HG03457 (cell line): ENCODE measurements around the gene CNTN5.

Source experiments
- ATAC-seq: cut with Tn5 transposase; IDR thresholded peaks from one replicate; pipeline ENCODE4 v1.9.1; 2021; ENCODE audit warnings: moderate number of reproducible peaks; ENCODE audit not compliant: unreplicated experiment

CNTN5 gene

DNA sequence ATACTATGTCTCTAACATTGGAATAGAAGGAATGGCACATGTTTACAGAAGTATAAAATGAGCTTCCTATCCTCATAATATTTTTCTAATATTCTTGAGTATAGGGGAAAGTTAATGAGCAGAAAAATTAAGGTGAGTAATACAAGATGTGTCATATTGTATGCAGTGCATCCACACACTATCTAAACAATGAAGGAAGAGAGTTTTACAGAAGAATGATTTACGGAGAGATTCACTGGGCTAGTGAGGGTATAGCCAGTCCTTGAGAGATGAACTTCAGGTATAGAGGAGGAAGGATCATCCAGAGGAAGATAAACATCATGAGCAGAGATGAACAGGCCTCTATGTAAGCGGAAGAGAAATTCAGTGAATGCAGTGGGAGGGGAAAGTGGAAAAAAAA is 569.0 kb downstream of the CNTN5 start:
- ATAC-seq, result no peak

DNA sequence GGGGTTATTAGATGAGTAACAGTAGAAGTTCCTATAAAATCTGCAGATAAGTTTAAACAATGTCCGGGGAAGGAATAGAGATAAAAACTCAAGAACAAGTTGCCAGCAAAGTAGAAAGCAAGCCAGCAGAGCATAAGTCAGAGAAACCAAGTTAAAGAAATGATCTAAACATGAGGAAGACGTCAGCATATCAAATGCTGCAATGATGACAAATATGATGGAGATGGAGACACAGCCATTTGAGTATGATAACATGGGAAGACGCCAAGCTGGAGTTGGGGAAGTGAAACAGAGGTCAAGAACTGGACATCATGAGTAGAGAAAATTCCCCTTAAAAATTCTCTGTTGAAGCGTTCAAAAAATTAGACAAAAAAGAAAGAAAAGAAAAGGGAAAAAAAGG is 571.5 kb downstream of the CNTN5 start:
- ATAC-seq, result no peak

DNA sequence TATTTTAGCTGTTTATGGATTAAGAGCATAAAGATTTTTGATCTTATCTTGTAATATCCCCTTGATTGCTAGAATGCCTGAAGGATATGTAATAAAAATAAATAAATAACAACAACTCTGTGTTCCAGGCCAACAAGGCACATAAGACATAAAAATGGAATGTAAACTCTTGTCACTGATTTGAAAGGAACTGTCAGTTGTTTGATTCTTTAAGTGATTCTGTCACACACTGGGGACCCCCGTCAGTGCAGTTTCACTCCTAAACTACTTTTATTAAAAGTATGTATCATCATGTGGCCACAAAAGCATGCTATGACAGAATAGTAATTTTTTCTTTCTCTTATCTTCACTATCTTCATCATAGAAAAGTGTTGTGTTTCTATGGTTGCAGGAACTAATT is 572.4 kb downstream of the CNTN5 start:
- ATAC-seq, result no peak

DNA sequence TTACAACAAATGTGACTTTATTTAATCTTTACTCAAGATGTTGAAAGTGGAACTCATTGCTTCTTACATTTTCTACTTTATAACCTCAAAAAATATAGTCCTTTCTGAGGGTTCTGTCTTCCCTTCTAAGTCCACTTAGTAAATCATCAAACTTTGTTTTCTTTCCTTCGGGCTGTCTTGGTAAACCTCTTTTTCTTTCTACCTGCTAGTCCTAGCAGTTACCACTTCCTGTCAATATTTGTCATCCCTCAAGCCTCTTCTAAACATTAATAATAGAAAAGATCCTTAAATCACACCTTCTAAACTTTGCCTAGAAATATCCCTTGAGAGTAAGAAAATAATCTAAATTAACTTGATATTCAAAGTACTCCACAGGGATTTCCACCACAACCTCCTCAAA is 580.4 kb downstream of the CNTN5 start:
- ATAC-seq, result peak; percentile 76

DNA sequence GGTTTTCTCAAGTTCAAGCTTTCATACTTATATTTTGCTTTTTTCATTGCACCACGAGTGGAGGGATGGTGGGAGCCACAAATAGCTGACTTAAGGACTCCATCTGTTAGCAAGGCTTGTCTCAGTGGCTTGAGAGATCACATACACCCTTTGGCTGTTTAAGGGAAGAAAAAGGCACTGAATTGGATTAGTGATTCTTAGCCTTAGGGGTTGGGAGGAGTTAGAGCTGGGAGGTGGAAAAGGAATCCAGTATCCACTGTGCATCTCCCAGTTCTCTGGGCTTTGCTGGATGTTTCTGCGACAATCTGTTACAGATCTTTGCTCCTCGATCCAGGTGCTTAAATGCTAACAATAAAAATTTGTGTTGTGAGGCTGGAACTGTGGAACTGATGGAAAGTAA is 593.6 kb downstream of the CNTN5 start:
- no peak for ATAC-seq

DNA sequence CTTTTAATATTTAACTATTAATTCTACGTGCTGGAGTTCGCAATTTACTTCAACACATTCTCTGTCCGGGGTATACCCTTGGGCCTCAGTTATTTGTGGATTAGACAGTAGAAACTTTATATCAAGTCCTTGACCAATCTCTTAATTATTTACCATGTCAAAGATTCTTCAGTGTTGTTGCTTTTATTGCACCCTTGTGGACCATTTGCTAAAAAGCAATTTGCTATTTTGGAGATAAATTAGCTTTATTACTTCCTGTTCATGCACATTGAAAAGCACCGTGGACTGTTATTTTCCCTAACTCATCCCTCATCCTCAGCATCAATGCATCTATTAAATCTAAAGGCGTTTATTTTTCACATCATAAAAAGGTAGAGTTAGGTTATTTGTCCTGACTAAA is 609.9 kb downstream of the CNTN5 start:
- no peak for ATAC-seq

DNA sequence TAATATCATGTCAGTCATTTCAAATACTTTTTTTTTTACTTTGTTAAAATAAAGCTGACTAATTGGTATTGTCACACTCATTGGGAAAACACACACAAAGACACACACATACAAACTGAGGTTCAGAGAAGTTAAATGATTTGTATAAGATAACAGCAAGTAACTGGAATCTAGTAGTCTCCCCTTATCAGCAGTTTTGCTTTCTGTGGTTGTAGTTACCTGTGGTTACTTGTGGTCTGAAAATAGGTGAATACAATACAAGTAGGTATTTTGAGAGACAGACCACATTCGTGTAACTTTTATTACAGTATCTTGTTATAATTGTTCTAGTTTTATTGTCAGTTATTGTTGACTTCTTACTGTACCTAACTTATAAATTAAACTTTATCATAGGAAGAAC is 610.9 kb downstream of the CNTN5 start:
- no peak for ATAC-seq

DNA sequence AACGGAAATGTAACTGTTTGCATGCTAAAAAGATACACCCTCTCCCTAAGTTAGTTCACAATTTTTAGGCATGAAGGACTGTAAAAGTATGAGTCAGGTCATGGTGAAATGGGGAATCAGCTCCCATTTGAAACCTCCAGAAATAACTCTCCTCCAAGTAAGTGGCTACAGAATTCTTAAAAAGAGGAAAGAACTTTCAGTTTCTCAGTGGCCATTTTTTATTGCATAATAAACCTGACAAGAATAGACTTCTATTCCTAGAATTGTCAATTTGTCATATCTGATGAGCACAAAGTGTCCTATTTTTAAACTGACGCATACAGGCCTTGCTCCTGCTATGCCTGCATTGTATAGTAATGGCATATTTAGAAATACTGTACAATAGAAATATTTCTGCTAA is 612.2 kb downstream of the CNTN5 start:
- no peak for ATAC-seq

DNA sequence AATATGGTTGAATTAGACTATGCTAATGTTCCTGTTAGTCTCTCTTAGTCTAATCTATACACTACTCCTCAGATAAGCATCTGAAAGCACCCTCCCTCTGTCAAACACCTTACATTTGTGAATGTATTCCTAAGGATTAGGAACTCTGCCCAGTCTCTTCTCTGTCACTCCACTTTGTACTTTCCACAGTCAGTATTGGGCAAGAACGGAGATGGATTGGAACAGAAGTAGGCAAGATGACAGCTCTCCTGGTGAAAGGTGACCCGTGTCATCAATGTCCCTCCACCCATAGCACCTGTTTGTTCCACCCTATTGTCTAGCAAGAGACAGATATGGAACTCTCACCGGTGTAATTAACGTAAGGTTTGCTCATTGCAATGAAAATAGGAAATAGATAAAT is 613.8 kb downstream of the CNTN5 start:
- ATAC-seq, result no peak

DNA sequence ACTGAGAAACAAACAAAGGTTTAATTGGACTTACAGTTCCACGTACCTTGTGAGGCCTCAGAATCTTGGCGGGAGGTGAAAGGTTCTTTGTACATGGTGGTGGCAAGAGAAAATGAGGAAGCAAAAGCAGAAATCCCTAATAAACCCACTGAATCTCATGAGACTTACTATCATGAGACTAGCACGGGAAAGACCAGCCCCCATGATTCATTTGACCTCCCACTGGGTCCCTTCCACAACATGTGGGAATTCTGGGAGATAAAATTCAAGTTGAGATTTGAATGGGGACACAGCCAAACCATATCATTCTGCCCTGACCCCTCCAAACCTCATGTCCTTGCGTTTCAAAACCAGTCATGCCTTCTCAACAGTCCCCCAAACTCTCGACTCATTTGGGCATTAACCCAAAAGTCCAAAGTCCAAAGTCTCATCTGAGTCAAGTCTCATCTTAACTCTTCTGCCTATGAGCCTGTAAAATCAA is 617.4 kb downstream of the CNTN5 start:
- no peak for ATAC-seq

DNA sequence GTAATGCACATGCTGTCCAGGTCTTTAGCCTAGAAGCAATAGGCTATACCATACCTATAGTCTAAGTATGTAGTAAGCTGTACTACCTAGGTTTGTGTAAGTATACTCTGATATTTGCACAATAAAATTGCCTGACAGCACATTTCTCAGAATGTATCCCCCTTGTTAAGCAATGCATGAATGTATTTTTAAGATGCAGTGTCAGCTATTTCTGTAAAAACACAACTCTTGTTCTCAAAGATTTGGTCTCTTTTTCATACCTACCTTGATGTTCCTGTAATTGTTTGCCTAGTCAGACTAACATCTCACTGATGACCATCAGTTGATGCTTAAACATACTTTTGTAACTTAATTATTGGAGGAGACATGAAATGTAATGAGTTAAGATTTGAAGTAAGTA is 619.9 kb downstream of the CNTN5 start:
- no peak for ATAC-seq

DNA sequence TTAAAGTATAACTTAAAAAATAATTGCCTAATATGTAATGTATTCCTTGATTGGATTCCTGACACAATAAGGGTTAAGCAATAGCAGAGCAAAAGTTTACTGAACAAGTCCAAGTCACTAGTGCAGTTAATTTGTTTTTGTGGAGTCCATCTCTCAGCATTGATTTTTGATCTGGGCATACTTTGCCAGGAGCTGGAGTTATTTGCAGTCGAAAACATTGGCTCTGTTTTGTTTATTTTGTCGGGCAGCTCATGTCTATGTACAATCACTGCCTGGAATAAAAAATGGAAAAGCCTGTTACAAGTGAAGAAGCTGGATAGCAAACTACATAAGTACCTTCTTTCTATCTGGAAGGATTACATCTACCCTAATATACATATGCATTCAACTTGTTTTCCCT is 625.2 kb downstream of the CNTN5 start:
- ATAC-seq, result no peak

DNA sequence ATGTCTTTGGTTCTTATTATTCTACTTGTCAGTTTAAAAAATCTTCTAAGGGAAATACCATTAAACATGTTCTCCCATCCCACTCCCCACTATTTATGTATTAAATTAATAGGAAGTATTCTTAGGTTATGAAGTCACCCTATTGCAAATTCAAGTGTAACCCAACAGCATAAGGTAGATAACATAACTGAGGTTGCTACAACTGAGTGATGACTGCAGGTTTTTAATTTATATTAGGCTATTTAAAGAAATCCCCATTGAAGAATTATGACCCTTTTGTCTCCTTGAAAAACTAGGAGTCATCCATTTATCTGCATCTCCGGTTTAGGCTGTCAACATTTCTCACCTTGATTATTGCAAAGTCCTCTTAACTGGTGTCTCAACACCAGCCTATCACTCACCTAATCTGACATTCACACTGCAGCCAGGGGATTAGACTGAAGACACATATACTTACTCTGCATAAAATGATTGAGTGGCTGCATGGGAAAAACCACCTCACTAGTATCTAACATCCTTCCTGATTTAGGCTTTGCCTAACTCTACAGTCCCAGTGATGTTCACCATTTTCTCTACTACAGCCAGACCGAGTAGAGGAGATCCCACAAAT is 649.4 kb downstream of the CNTN5 start:
- no peak for ATAC-seq

DNA sequence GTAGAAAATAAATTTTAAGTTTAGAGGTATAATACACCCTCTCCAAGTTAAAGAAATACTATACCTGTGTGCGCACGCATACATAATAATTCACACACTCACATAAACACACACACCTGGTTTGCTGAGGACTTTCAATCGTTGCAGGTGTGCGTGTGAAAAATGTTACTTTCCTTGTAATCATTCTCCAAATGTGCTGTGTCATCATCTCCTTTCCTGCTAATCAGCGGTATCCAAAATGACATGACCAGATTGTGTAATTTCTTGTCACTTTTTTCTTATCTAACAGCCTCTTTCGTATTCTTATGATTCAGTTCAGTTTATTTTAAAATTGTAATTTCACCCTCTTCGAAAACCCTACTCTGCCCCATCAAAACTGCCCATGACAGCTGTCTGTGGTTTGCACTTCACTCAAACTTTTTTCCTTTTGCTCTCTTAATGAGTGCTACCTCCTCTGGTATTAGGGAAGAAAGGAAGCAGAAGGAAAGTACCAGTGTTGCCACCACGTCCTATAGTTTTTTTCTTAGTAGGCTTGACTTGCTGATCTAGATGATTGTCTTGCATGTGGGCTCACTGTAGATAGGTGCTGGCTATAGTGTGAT is 651.2 kb downstream of the CNTN5 start:
- no peak for ATAC-seq

DNA sequence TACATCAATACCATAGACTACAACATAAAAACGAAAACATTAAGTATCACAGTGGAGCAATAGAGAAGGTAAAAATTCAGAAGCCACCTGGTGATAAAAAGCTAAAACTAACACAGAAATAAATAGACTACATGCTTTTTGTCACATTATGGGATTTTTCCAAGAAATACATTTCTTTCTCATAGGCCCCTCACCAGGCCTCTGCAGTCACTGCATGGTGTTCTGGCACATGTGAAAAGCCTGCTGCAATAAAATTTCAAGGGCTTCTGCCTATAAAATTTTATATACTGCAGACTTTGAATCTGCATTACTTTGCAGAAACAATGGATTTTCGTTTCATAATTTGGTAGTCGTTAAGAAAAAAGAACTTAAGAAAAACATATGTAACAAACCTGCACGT is 655.5 kb downstream of the CNTN5 start:
- ATAC-seq, result no peak

DNA sequence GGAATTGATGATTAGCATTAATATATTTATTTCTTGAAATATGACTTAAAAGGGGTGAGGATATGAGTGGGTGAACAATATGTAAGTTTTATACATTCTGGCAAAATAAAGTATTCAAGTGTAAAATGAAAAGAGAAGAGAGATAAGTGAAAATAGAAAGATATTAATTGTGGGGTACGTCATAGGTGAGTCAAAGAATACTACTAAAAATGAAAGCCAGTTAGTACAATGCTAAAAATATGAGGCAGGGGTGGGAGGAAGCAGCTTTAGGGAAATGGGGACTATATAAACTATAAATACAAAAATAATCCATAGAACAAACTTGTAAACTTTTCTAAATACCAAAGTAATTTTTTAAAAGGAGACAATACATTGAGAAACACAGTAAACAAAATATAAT is 661.4 kb downstream of the CNTN5 start:
- ATAC-seq, result no peak

DNA sequence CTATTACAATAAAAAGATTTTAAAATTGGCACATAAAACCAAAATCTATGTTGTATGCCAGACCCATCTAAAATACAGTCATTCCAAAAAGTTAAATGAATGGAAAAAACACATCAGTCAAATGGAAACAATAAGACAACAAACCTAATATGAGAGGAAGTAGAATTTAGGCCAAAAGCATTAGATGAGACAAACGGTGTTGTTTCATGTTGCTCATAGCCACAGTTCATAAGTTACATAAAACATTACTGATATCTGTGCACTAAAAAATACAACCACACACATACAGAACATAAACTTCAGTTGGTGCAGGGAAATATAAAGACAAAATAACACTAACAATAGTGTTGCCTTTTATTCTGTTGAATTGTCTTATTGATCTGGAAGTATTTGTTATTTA is 661.9 kb downstream of the CNTN5 start:
- ATAC-seq, result no peak

DNA sequence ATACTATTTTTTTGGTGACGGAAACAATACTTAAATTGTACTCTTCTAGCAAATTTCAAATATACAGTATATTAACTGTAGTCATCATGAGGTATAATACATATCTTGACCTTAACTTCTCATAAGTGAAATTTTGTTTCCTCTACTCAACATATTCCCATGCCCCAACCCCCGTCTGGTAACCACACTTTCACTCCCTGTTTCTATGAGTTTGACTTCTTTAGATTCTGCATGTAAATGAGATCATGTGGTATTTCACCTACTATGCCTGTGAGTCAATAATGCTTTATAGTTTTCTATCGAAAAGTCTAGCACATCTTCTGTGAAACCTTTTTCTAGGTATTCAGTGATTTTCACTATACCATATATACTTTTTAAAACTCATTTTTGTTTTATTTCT is 663.2 kb downstream of the CNTN5 start:
- no peak for ATAC-seq

DNA sequence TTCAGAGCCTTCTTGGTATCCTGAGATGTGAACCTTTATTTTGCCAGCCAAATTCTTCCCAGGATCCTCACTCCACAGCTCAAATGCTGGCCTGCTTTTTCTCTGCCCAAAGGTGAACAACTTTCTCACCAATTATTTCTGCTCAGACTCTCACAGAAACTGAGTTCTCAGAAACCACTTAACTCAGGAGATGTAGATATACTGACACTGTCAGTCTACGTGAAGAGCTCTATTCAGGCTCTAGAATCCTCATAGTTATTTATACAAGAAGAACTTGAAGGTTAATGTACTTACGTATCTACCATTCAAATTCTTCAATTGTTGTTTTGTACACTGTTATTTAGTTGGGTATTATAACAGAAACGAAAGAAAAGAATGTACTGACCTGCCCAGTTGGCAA is 666.1 kb downstream of the CNTN5 start:
- ATAC-seq, result no peak

DNA sequence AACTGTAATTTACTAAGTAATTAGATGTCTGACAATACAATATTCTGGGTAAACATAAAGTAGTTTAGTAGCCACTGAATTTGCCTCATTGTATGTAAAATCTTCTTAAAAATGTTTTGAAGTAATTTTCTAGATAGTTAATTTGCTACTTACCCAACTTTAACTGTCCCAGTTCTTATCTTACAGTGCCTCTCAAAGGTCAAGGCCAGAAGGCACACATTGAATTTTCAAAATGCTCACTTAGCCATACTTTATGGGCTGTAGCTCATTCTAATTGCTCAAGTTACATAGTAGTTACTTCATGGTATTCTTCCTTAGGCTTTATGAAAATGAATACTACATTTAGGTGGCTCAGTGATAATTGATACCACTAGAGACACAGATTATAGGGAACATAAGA is 666.6 kb downstream of the CNTN5 start:
- no peak for ATAC-seq

DNA sequence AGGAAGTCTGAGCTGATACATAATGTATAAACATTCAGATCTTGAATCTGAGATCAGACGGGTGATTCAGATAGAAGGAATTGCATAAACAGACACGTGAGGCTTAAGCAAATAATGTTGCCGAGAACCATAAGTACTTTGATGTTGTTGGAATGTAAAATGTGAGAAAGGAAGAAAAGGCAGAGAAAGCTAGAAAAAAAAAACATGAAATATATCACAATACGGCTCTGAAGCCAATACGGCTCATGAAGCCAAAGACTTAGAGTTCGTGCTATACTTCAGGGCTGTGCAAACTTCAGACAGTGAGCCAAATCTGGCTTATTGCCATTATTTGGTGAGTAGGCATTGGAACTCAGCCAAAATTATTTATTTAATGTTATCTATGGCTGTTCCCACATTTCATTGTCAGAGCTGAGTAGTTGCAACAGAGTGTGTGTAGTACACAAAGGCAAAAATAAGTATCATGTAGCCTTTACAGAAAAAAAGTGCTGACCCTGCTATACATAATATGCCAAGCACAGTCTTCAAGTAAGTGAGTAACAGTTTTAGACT is 673.3 kb downstream of the CNTN5 start:
- no peak for ATAC-seq

DNA sequence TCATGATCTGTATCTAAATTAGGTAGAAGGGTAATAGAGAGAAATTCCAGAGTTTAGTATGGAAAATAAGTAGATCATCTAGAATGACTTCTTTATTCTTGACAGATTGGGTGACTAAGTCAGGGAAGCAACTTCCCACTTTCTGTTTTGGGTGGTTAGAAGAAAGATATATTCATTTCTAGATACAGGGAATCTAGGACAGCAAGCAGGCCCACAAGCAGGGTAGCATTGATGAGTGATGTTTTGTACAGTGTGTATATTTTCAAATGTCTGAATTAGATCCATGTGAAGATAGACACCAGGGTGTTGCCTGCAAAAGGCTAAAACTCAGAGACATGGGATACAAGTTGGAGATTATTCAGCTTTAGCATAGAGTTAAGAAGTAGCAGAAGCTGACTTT is 674.4 kb downstream of the CNTN5 start:
- no peak for ATAC-seq

DNA sequence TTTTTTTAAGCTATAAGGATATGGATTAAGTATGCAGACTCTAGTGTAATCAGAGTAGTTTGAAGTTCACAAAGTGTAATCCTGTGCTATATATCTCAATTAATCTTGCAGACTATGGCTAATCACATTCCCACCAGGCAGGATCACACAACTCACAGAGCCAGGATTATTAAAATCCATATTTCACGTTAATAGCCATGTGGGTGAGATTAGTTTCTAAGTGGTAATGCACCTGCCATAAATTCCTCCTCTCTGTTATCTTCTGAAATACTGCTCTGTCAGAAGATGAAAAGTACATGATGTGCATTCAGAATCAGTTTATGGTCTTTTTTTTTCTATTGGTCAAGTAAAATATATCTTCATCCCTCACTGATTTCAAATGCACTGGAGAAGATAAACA is 686.1 kb downstream of the CNTN5 start:
- no peak for ATAC-seq
